ENCODE data around the gene MYCBP2. TPM values are rescaled to one million over a fixed set of nuclear protein-coding genes. Genes with fewer than 3 reads are reported as not detected.

Gene MYCBP2
- total RNA-seq, 1 experiment from 2014 or later: 57.8 TPM

DNA sequence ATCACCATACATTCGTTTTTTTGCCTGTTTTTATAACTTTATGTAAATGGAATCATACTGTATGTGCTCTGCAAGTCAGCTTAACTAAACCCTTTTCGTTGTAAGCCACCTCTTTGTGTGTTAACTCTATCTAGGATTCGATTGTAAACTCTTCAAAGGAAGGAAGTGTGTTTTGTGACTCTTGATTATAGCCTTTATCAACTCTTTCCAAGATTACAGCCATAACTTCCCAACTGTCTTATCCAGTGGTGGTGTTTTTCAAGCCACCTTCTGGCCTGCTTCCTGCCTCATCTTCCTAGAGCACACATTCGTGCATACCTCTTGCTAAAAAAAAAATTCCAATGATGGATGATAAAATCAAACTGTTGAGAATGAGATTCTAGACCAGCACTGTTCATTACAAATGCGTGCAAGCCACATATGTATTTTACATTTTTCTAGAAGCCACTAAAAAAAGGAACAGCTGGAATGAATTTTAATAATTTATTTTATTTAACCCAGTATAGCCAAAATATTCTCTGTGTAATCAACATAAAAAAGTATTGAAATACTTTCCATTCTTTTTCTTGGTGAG, 287.9 kb downstream of the MYCBP2 start:
- intact Hi-C loops (cut with micrococcal nuclease; ENCODE audit: unreplicated experiment): no loop called here
- no peak overlapping the region for H3K27ac ChIP-seq (ENCODE audit: low read depth, low read length, poor library complexity, severe bottlenecking)
- H3K4me3 ChIP-seq (ENCODE audit: low read depth, low read length, poor library complexity, severe bottlenecking): no peak overlapping the region
- TF ChIP-seq EZH2 (IDR thresholded peaks at IDR 0.05; ENCODE audit: borderline replicate concordance, low read depth, low read length, poor library complexity, severe bottlenecking) (no peak), CTCF (conservative IDR thresholded peaks at IDR 0.05; ENCODE audit: low read depth, low read length) (no peak)
- CTCF ChIA-PET: no interaction called here
- POLR2A ChIA-PET (ENCODE audit: low non-redundant PET): no interaction called here
- no peaks in the 10 kb centered on the region for H3K36me3 ChIP-seq (ENCODE audit: insufficient read depth, low read length, poor library complexity, severe bottlenecking)
- no peak for DNase-seq (ENCODE audit: low spot score)
- no peaks in the 10 kb centered on the region for H3K27me3 ChIP-seq (replicated peaks; ENCODE audit: insufficient read depth, low read depth, low read length, poor library complexity)
- H3K4me1 ChIP-seq (ENCODE audit: insufficient read depth, low read length, poor library complexity, severe bottlenecking): no peaks in the 10 kb centered on the region
- no peaks in the 10 kb centered on the region for H3K9me3 ChIP-seq (ENCODE audit: low read depth, low read length, poor library complexity, severe bottlenecking)
- BruUV-seq (replicated peaks): no TSS peak

GRCh38 chr13:77036279-77036678, 290.6 kb downstream of the MYCBP2 start:
- TF ChIP-seq EZH2 (IDR thresholded peaks at IDR 0.05; ENCODE audit: borderline replicate concordance, low read depth, low read length, poor library complexity, severe bottlenecking) (no peak), CTCF (conservative IDR thresholded peaks at IDR 0.05; ENCODE audit: low read depth, low read length) (no peak)
- Histone ChIP-seq H3K36me3 (ENCODE audit: insufficient read depth, low read length, poor library complexity, severe bottlenecking) (no peaks in the 10 kb centered on the region), H3K9me3 (ENCODE audit: low read depth, low read length, poor library complexity, severe bottlenecking) (no peaks in the 10 kb centered on the region), H3K27me3 (replicated peaks; ENCODE audit: insufficient read depth, low read depth, low read length, poor library complexity) (no peaks in the 10 kb centered on the region), H3K4me1 (ENCODE audit: insufficient read depth, low read length, poor library complexity, severe bottlenecking) (no peaks in the 10 kb centered on the region), H3K4me3 (ENCODE audit: low read depth, low read length, poor library complexity, severe bottlenecking) (no peak overlapping the region), H3K27ac (ENCODE audit: low read depth, low read length, poor library complexity, severe bottlenecking) (no peak overlapping the region)
- CTCF ChIA-PET: no interaction called here
- BruUV-seq (replicated peaks): no TSS peak
- no peak for DNase-seq (ENCODE audit: low spot score)
- intact Hi-C loops (cut with micrococcal nuclease; ENCODE audit: unreplicated experiment): no loop called here
- POLR2A ChIA-PET (ENCODE audit: low non-redundant PET): no interaction called here

GRCh38 chr13:77034881-77035280, 292.0 kb downstream of the MYCBP2 start:
- H3K36me3 ChIP-seq (ENCODE audit: insufficient read depth, low read length, poor library complexity, severe bottlenecking): no peaks in the 10 kb centered on the region
- no peaks in the 10 kb centered on the region for H3K4me1 ChIP-seq (ENCODE audit: insufficient read depth, low read length, poor library complexity, severe bottlenecking)
- no peak for DNase-seq (ENCODE audit: low spot score)
- no TSS peak for BruUV-seq (replicated peaks)
- no peaks in the 10 kb centered on the region for H3K27me3 ChIP-seq (replicated peaks; ENCODE audit: insufficient read depth, low read depth, low read length, poor library complexity)
- no peak overlapping the region for H3K27ac ChIP-seq (ENCODE audit: low read depth, low read length, poor library complexity, severe bottlenecking)
- H3K9me3 ChIP-seq (ENCODE audit: low read depth, low read length, poor library complexity, severe bottlenecking): no peaks in the 10 kb centered on the region
- POLR2A ChIA-PET (ENCODE audit: low non-redundant PET): no interaction called here
- H3K4me3 ChIP-seq (ENCODE audit: low read depth, low read length, poor library complexity, severe bottlenecking): no peak overlapping the region
- intact Hi-C loops (cut with micrococcal nuclease; ENCODE audit: unreplicated experiment): no loop called here
- CTCF ChIA-PET: no interaction called here
- no peak for TF ChIP-seq EZH2 (IDR thresholded peaks at IDR 0.05; ENCODE audit: borderline replicate concordance, low read depth, low read length, poor library complexity, severe bottlenecking)

DNA sequence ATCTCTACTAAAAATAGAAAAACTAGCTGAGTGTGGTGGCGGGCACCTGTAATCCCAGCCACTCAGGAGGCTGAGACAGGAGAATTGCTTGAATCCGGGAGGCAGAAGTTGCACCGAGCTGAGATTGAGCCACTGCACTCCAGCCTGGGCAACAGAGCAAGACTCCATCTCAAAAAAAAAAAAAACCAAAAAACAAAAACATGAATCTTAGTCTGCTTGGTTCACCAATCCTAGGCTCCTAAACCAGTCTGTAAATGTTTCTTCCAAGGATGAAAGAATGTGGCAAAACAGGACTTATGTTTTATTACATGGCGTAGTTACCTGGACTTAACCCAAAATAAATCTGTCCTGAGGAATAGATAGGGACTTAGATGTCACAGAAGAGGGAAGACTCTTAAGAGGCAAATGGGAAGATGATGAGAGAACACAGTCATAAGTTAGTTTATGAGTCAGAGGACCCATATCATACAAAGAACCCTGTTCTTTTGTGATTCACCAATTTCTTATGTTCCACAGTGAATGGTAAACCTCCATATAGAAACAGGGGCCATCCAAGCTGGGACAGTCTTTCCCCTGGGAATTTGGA, 293.1 kb downstream of the MYCBP2 start:
- BruUV-seq (replicated peaks): no TSS peak
- CTCF ChIA-PET: no interaction called here

More for the DNA sequence above, 293.1 kb downstream of the MYCBP2 start:
- H3K9me3 ChIP-seq (ENCODE audit: low read depth, low read length, poor library complexity, severe bottlenecking): no peaks in the 10 kb centered on the region
- no peaks in the 10 kb centered on the region for H3K36me3 ChIP-seq (ENCODE audit: insufficient read depth, low read length, poor library complexity, severe bottlenecking)
- POLR2A ChIA-PET (ENCODE audit: low non-redundant PET): no interaction called here
- intact Hi-C loops (cut with micrococcal nuclease; ENCODE audit: unreplicated experiment): no loop called here
- H3K4me3 ChIP-seq (ENCODE audit: low read depth, low read length, poor library complexity, severe bottlenecking): no peak overlapping the region
- no peaks in the 10 kb centered on the region for H3K4me1 ChIP-seq (ENCODE audit: insufficient read depth, low read length, poor library complexity, severe bottlenecking)
- no peak for DNase-seq (ENCODE audit: low spot score)
- H3K27me3 ChIP-seq (replicated peaks; ENCODE audit: insufficient read depth, low read depth, low read length, poor library complexity): no peaks in the 10 kb centered on the region
- no peak overlapping the region for H3K27ac ChIP-seq (ENCODE audit: low read depth, low read length, poor library complexity, severe bottlenecking)
- TF ChIP-seq EZH2 (IDR thresholded peaks at IDR 0.05; ENCODE audit: borderline replicate concordance, low read depth, low read length, poor library complexity, severe bottlenecking): no peak
- TF ChIP-seq CTCF (conservative IDR thresholded peaks at IDR 0.05; ENCODE audit: low read depth, low read length): no peak
